Glutamatergic neuron (in vitro differentiated cells): Measurements from ENCODE around the gene TAAR1. TPM values are rescaled to one million over a fixed set of nuclear protein-coding genes. Genes with fewer than 3 reads are reported as not detected.
"Not testable (repeated sequence)": the region's sequence is repeated elsewhere in the genome, so short reads cannot be mapped to it uniquely, and the experiment has no call there.

ENCODE experiments used
- DNase-seq: peaks from one replicate; pipeline ENCODE4 v3.0.0; 2022
- H3K27ac Mint-ChIP-seq: one replicate; pipeline ENCODE4 v1.8.0; 2020; ENCODE audit warnings: mild to moderate bottlenecking, mixed read lengths, inconsistent platforms; ENCODE audit not compliant: unreplicated experiment
- H3K27me3 Mint-ChIP-seq: one replicate; pipeline ENCODE4 v1.8.0; 2020; ENCODE audit warnings: mild to moderate bottlenecking, moderate library complexity, mixed read lengths, inconsistent platforms; ENCODE audit not compliant: unreplicated experiment
- H3K36me3 Mint-ChIP-seq: one replicate; pipeline ENCODE4 v1.8.0; 2020; ENCODE audit warnings: mild to moderate bottlenecking, mixed read lengths, inconsistent platforms; ENCODE audit not compliant: unreplicated experiment
- H3K4me1 Mint-ChIP-seq: one replicate; pipeline ENCODE4 v1.8.0; 2020; ENCODE audit warnings: mild to moderate bottlenecking, low read depth, mixed read lengths, inconsistent platforms; ENCODE audit not compliant: unreplicated experiment
- H3K4me3 Mint-ChIP-seq: one replicate; pipeline ENCODE4 v1.8.0; 2020; ENCODE audit warnings: mild to moderate bottlenecking, mixed read lengths, inconsistent platforms; ENCODE audit not compliant: unreplicated experiment
- H3K9me3 Mint-ChIP-seq: one replicate; pipeline ENCODE4 v1.8.0; 2020; ENCODE audit warnings: mild to moderate bottlenecking, moderate library complexity, mixed read lengths, inconsistent platforms; ENCODE audit not compliant: unreplicated experiment
- CTCF ChIP-seq: fragments of 200-600 bp; sonication (generic); IDR thresholded peaks from one replicate; pipeline ENCODE4 v1.5.0; 2021; ENCODE audit not compliant: partially characterized antibody, unreplicated experiment
- long read RNA-seq: library from polyadenylated mRNA; unstranded; transcript quantifications from one replicate; pipeline ENCODE4 v2.0.0, GENCODE V29; 2020; ENCODE audit not compliant: unreplicated experiment
- total RNA-seq: library from RNA; stranded (reverse); fragmentation: NEBNext Ultra II Directional; extraction: Animal tissue kit (Norgen Biotek cat#: 25700); gene quantifications from one replicate; pipeline ENCODE4 v1.2.1, GENCODE V29; 2021; ENCODE audit not compliant: unreplicated experiment

TAAR1 gene
- total RNA-seq = not detected
- long read RNA-seq = 0 reads

- H3K27ac Mint-ChIP-seq = no peak within 1 kb of the TSS
- H3K9me3 Mint-ChIP-seq = no peaks in the 10 kb centered on the region
- DNase-seq = no peak
- H3K4me1 Mint-ChIP-seq = peaks cover 2% of the 10 kb centered on the region
- no peaks in the 10 kb centered on the region for H3K27me3 Mint-ChIP-seq
- no peaks in the 10 kb centered on the region for H3K36me3 Mint-ChIP-seq
- no peak for TF ChIP-seq CTCF
- no peak within 1 kb of the TSS for H3K4me3 Mint-ChIP-seq
Measured at GRCh38 chr6:132659082-132659481, at the start of gene TAAR1. Gene TAAR1, minus strand, starts transcription at chr6:132659182. Its CDS starts 13,179 bp downstream, at chr6:132646003.

GRCh38 chr6:132708771-132709170 lies 49.8 kb upstream of the TAAR1 start:
- no peak for DNase-seq
- no peak overlapping the region for H3K27ac Mint-ChIP-seq
- peaks cover 1% of the 10 kb centered on the region for H3K9me3 Mint-ChIP-seq
- H3K4me3 Mint-ChIP-seq = no peak overlapping the region
- H3K36me3 Mint-ChIP-seq = no peaks in the 10 kb centered on the region
- H3K27me3 Mint-ChIP-seq = no peaks in the 10 kb centered on the region
- no peak for TF ChIP-seq CTCF
- no peaks in the 10 kb centered on the region for H3K4me1 Mint-ChIP-seq

- Mint-ChIP-seq H3K27me3 (no peaks in the 10 kb centered on the region), H3K27ac (no peak overlapping the region), H3K4me3 (no peak overlapping the region), H3K36me3 (no peaks in the 10 kb centered on the region), H3K9me3 (peaks cover 5% of the 10 kb centered on the region), H3K4me1 (no peaks in the 10 kb centered on the region)
- no peak for DNase-seq
- no peak for TF ChIP-seq CTCF
Measured at GRCh38 chr6:132708002-132708401, 49.0 kb upstream of the TAAR1 start.

- H3K4me3 Mint-ChIP-seq, H3K27me3 Mint-ChIP-seq: not testable (repeated sequence)
Measured at GRCh38 chr6:132706756-132707155, 47.8 kb upstream of the TAAR1 start.

GRCh38 chr6:132703936-132704335 lies 45.0 kb upstream of the TAAR1 start:
- no peak overlapping the region for H3K27ac Mint-ChIP-seq
- no peak overlapping the region for H3K4me3 Mint-ChIP-seq
- DNase-seq = no peak
- H3K9me3 Mint-ChIP-seq = peaks cover 5% of the 10 kb centered on the region
- no peaks in the 10 kb centered on the region for H3K4me1 Mint-ChIP-seq
- H3K36me3 Mint-ChIP-seq = no peaks in the 10 kb centered on the region
- TF ChIP-seq CTCF = no peak
- H3K27me3 Mint-ChIP-seq = no peaks in the 10 kb centered on the region

More at GRCh38 chr6:132706756-132707155, 47.8 kb upstream of the TAAR1 start:
- H3K27ac Mint-ChIP-seq, DNase-seq, H3K36me3 Mint-ChIP-seq, H3K4me1 Mint-ChIP-seq, H3K9me3 Mint-ChIP-seq: not testable (repeated sequence)

GRCh38 chr6:132698608-132699007 lies 39.6 kb upstream of the TAAR1 start:
- Mint-ChIP-seq H3K36me3 (peaks cover 9% of the 10 kb centered on the region), H3K4me3 (no peak overlapping the region), H3K27me3 (no peaks in the 10 kb centered on the region), H3K27ac (no peak overlapping the region), H3K9me3 (peaks cover 8% of the 10 kb centered on the region), H3K4me1 (no peaks in the 10 kb centered on the region)
- no peak for DNase-seq
- TF ChIP-seq CTCF = no peak
